AG04449 (cell line): Measurements from ENCODE around the gene SIGLEC5.
"Not testable (repeated sequence)": the region's sequence is repeated elsewhere in the genome, so short reads cannot be mapped to it uniquely, and the experiment has no call there.

ENCODE experiments used
- CTCF ChIA-PET: fragments of 350-600 bp; formaldehyde crosslinking; extraction: SDS; loops from one replicate; lab custom pipeline; 2021; ENCODE audit warnings: antibody characterized with exemption; lab: Yijun Ruan, JAX
- POLR2A ChIA-PET: fragments of 400-600, 350-600 bp; formaldehyde crosslinking; extraction: SDS; loops from one replicate; lab custom pipeline; 2020; ENCODE audit warnings: antibody characterized with exemption, inconsistent platforms; lab: Yijun Ruan, JAX
- DNase-seq: peaks from one replicate; pipeline ENCODE4 v3.0.0-alpha.2; 2010; ENCODE audit warnings: low read depth, low spot score
- H3K4me3 ChIP-seq: 2 replicates; pipeline ENCODE4 v1.5.1; 2011; ENCODE audit warnings: low read depth, mild to moderate bottlenecking, control low read depth, low read length
- TF ChIP-seq, protein P1 (sequence below): IDR thresholded peaks from one replicate; pipeline ENCODE4 v1.5.1; 2011; ENCODE audit warnings: mild to moderate bottlenecking, moderate library complexity, low read length, control low read depth, inconsistent platforms; ENCODE audit not compliant: insufficient read depth; ENCODE audit errors: missing control alignments

The SIGLEC5 gene

GRCh38 chr19:51647318-51647717, 17.1 kb upstream of the SIGLEC5 start:
- no peak for DNase-seq
- TF ChIP-seq, protein P1, sequence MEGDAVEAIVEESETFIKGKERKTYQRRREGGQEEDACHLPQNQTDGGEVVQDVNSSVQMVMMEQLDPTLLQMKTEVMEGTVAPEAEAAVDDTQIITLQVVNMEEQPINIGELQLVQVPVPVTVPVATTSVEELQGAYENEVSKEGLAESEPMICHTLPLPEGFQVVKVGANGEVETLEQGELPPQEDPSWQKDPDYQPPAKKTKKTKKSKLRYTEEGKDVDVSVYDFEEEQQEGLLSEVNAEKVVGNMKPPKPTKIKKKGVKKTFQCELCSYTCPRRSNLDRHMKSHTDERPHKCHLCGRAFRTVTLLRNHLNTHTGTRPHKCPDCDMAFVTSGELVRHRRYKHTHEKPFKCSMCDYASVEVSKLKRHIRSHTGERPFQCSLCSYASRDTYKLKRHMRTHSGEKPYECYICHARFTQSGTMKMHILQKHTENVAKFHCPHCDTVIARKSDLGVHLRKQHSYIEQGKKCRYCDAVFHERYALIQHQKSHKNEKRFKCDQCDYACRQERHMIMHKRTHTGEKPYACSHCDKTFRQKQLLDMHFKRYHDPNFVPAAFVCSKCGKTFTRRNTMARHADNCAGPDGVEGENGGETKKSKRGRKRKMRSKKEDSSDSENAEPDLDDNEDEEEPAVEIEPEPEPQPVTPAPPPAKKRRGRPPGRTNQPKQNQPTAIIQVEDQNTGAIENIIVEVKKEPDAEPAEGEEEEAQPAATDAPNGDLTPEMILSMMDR = no peak
- ChIA-PET POLR2A (no interaction called here), CTCF (no interaction called here)
- no peak overlapping the region for H3K4me3 ChIP-seq

- POLR2A ChIA-PET, DNase-seq, CTCF ChIA-PET, H3K4me3 ChIP-seq: not testable (repeated sequence)
Observed at GRCh38 chr19:51646730-51647129, 16.5 kb upstream of the SIGLEC5 start, which contains the start of gene SIGLEC14. Gene SIGLEC14 (minus strand): TSS chr19:51646825. CDS start chr19:51646759, 66 bp downstream.

GRCh38 chr19:51644636-51645271, 14.6 kb upstream of the SIGLEC5 start:
- ChIA-PET POLR2A (no interaction called here), CTCF (interaction anchor here (0.9 to 1.2 kb wide), 3 partner anchors 12 to 172 kb away, joined by 3 to 6 read pairs (median 4); no protein-coding TSS in a partner anchor)

DNA sequence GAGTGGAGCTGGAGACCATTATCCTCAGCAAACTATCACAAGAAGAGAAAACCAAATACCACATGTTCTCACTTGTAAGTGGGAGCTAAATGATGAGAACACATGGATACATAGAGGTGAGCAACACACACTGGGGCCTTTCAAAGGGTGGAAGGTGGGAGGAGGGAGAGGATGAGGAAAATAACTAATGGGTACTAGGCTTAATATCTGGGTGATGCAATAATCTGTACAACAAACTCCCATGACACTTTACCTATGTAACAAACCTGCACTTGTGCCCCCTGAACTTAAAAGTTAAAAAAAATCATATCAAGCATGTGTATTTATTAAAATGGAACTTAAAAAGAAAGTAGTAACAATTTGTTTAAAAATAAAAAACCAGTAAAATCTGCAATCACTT, 11.4 kb upstream of the SIGLEC5 start:
- POLR2A ChIA-PET = no interaction called here
- no peak overlapping the region for H3K4me3 ChIP-seq
- no peak for DNase-seq
- TF ChIP-seq, protein P1 = no peak
- CTCF ChIA-PET = interaction anchor here (1.0 to 1.4 kb wide), 2 partner anchors 14 to 20 kb away, joined by 4 to 6 read pairs; no protein-coding TSS in a partner anchor

More at GRCh38 chr19:51644636-51645271, 14.6 kb upstream of the SIGLEC5 start:
- TF ChIP-seq, protein P1 = no peak
- DNase-seq = no peak
- H3K4me3 ChIP-seq = no peak overlapping the region

GRCh38 chr19:51640386-51640785, 10.2 kb upstream of the SIGLEC5 start:
- DNase-seq = no peak
- TF ChIP-seq, protein P1 = no peak
- no peak overlapping the region for H3K4me3 ChIP-seq
- ChIA-PET CTCF (interaction anchor here (1.6 to 1.7 kb wide), 2 partner anchors 12 to 17 kb away, joined by 4 to 5 read pairs; no protein-coding TSS in a partner anchor), POLR2A (no interaction called here)

GRCh38 chr19:51639916-51640315, 9.7 kb upstream of the SIGLEC5 start:
- no peak for DNase-seq
- ChIA-PET POLR2A (no interaction called here), CTCF (interaction anchor here (1.6 to 1.7 kb wide), 2 partner anchors 12 to 17 kb away, joined by 4 to 5 read pairs; no protein-coding TSS in a partner anchor)
- TF ChIP-seq, protein P1 = no peak
- no peak overlapping the region for H3K4me3 ChIP-seq
